Keratinocyte (primary cell): ENCODE results near the gene NUMBL.

Source experiments
- EZH2 ChIP-seq: IDR thresholded peaks from one replicate; pipeline ENCODE4 v1.6.1; 2012; ENCODE audit warnings: inconsistent platforms, mild to moderate bottlenecking, low read length, moderate library complexity
- TF ChIP-seq, protein P1 (sequence below), 3 experiments: IDR thresholded peaks in 1 of 3; conservative IDR thresholded peaks in 1 of 3; optimal IDR thresholded peaks in 1 of 3; 2 replicates in 2 of 3; 3 replicates in 1 of 3; pipeline versions ENCODE3 to v1.5.1; 2011; ENCODE audit warnings: low read length in 3 of 3, mild to moderate bottlenecking in 3 of 3, moderate library complexity in 2 of 3, control low read depth in 1 of 3, inconsistent platforms in 1 of 3; ENCODE audit not compliant: insufficient read depth in 2 of 3; ENCODE audit errors: extremely low read depth in 1 of 3

DNA sequence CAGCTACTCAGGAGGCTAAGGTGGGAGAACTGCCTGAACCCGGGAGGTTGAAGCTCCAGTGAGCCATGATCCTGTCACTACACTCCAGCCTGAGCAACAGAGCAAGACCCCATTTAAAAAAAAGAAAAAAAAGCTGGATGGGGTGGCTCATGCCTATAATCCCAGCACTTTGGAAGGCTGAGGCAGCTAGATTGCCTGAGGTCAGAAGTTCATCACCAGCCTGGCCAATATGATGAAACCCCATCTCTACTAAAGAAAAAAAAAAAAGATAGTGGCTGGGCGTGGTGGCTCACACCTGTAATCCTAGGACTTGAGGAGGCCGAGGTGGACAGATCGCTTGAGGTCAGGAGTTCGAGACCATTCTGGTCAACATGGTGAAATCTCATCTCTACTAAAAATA lies 74.3 kb downstream of the NUMBL start:
- TF ChIP-seq, protein P1, sequence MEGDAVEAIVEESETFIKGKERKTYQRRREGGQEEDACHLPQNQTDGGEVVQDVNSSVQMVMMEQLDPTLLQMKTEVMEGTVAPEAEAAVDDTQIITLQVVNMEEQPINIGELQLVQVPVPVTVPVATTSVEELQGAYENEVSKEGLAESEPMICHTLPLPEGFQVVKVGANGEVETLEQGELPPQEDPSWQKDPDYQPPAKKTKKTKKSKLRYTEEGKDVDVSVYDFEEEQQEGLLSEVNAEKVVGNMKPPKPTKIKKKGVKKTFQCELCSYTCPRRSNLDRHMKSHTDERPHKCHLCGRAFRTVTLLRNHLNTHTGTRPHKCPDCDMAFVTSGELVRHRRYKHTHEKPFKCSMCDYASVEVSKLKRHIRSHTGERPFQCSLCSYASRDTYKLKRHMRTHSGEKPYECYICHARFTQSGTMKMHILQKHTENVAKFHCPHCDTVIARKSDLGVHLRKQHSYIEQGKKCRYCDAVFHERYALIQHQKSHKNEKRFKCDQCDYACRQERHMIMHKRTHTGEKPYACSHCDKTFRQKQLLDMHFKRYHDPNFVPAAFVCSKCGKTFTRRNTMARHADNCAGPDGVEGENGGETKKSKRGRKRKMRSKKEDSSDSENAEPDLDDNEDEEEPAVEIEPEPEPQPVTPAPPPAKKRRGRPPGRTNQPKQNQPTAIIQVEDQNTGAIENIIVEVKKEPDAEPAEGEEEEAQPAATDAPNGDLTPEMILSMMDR (optimal IDR thresholded peaks at IDR 0.05 in 1 of 3, IDR thresholded peaks at IDR 0.05 in 1 of 3, conservative IDR thresholded peaks at IDR 0.05 in 1 of 3; ENCODE audit: extremely low read depth in 1 of 3, insufficient read depth in 2 of 3, low read length in 3 of 3), result no peak
- TF ChIP-seq EZH2, result no peak
